GM19023 (cell line): ENCODE measurements around the gene PKNOX1.
"Not testable (repeated sequence)": the region's sequence is repeated elsewhere in the genome, so short reads cannot be mapped to it uniquely, and the experiment has no call there.

Experiments
- ATAC-seq: cut with Tn5 transposase; IDR thresholded peaks from one replicate; pipeline ENCODE4 v1.9.1; 2021; ENCODE audit warnings: mild to moderate bottlenecking, moderate library complexity; ENCODE audit not compliant: unreplicated experiment

The PKNOX1 gene

GRCh38 chr21:42949094-42949755 is 25.1 kb upstream of the PKNOX1 start:
- ATAC-seq, result not testable (repeated sequence)

GRCh38 chr21:42951193-42951592 is 23.2 kb upstream of the PKNOX1 start:
- not testable (repeated sequence) for ATAC-seq

- ATAC-seq, result no peak
Observed at GRCh38 chr21:42956824-42957630, 17.3 kb upstream of the PKNOX1 start.

- ATAC-seq, result not testable (repeated sequence)
Observed at GRCh38 chr21:42958122-42958521, 16.2 kb upstream of the PKNOX1 start.

GRCh38 chr21:42959728-42960127 is 14.6 kb upstream of the PKNOX1 start:
- no peak for ATAC-seq

- ATAC-seq, result no peak
Observed at GRCh38 chr21:42962380-42963007, 11.9 kb upstream of the PKNOX1 start.

- no peak for ATAC-seq
Observed at GRCh38 chr21:42964086-42964485, 10.3 kb upstream of the PKNOX1 start.

GRCh38 chr21:42964546-42965210 is 9.7 kb upstream of the PKNOX1 start:
- no peak for ATAC-seq

GRCh38 chr21:42965211-42965560 is 9.2 kb upstream of the PKNOX1 start:
- ATAC-seq, result no peak

GRCh38 chr21:42967616-42968015 is 6.7 kb upstream of the PKNOX1 start:
- ATAC-seq, result not testable (repeated sequence)

GRCh38 chr21:42969193-42969600 is 5.2 kb upstream of the PKNOX1 start:
- no peak for ATAC-seq

GRCh38 chr21:42970946-42971653 is 3.3 kb upstream of the PKNOX1 start:
- ATAC-seq, result no peak

GRCh38 chr21:42971897-42972275 is 2.5 kb upstream of the PKNOX1 start:
- ATAC-seq, result no peak

GRCh38 chr21:42973309-42973990 is 912 bp upstream of the PKNOX1 start:
- no peak for ATAC-seq

GRCh38 chr21:42974832-42975820 is 764 bp downstream of the PKNOX1 start:
- peak; percentile 29 for ATAC-seq

- ATAC-seq, result no peak
Observed at GRCh38 chr21:42975886-42976608, 1.7 kb downstream of the PKNOX1 start.

- ATAC-seq, result no peak
Observed at GRCh38 chr21:42980312-42981213, 6.2 kb downstream of the PKNOX1 start.

GRCh38 chr21:42981214-42981523 is 6.8 kb downstream of the PKNOX1 start:
- ATAC-seq, result no peak
